Hepatocyte (in vitro differentiated cells): ENCODE data around the gene MYRIP.
"Not testable (repeated sequence)": the region's sequence is repeated elsewhere in the genome, so short reads cannot be mapped to it uniquely, and the experiment has no call there.

Source experiments
- EZH2 ChIP-seq: fragments of 200-600 bp; sonication (generic); IDR thresholded peaks from 2 replicates; pipeline ENCODE4 v1.6.1; 2016; ENCODE audit warnings: antibody characterized with exemption, mild to moderate bottlenecking, borderline replicate concordance
- EZH2phosphoT487 ChIP-seq: fragments of 200-600 bp; sonication (generic); IDR thresholded peaks from one replicate; pipeline ENCODE4 v1.6.1; 2018; ENCODE audit warnings: antibody characterized with exemption, mild to moderate bottlenecking, low read depth, moderate library complexity; ENCODE audit not compliant: unreplicated experiment, severe bottlenecking
- TF ChIP-seq, protein P1 (sequence below): fragments of 200-600 bp; sonication (generic); IDR thresholded peaks from 2 replicates; pipeline ENCODE4 v1.5.1; 2016; ENCODE audit warnings: antibody characterized with exemption, mild to moderate bottlenecking; ENCODE audit not compliant: poor library complexity

DNA sequence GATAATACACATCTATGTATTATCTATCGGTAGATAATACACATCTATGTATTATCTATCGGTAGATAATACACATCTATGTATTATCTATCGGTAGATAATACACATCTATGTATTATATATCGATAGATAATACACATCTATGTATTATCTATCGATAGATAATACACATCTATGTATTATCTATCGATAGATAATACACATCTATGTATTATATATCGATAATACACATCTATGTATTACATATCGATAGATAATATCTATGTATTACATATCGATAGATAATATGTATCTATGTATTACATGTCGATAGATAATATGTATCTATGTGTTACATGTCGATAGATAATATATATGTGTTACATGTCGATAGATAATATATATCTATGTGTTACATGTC is 275.0 kb downstream of the MYRIP start:
- TF ChIP-seq, protein P1, sequence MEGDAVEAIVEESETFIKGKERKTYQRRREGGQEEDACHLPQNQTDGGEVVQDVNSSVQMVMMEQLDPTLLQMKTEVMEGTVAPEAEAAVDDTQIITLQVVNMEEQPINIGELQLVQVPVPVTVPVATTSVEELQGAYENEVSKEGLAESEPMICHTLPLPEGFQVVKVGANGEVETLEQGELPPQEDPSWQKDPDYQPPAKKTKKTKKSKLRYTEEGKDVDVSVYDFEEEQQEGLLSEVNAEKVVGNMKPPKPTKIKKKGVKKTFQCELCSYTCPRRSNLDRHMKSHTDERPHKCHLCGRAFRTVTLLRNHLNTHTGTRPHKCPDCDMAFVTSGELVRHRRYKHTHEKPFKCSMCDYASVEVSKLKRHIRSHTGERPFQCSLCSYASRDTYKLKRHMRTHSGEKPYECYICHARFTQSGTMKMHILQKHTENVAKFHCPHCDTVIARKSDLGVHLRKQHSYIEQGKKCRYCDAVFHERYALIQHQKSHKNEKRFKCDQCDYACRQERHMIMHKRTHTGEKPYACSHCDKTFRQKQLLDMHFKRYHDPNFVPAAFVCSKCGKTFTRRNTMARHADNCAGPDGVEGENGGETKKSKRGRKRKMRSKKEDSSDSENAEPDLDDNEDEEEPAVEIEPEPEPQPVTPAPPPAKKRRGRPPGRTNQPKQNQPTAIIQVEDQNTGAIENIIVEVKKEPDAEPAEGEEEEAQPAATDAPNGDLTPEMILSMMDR, result not testable (repeated sequence)
- not testable (repeated sequence) for TF ChIP-seq EZH2phosphoT487, EZH2
